SJSA1 (cell line): ENCODE data around the gene CTNNB1. TPM values are rescaled to one million over a fixed set of nuclear protein-coding genes. Genes with fewer than 3 reads are reported as not detected.

Experiments
- DNase-seq, 2 experiments: peaks; one replicate each; pipeline ENCODE4 v3.0.0-alpha.2; 2015 to 2020; ENCODE audit warnings: low spot score in 2 of 2, low read depth in 1 of 2
- H3K27ac ChIP-seq: fragments of 250-450 bp; sonication (Bioruptor Pico); 2 replicates; pipeline ENCODE4 v1.5.1; 2020; ENCODE audit warnings: mild to moderate bottlenecking, moderate library complexity
- H3K27me3 ChIP-seq: fragments of 250-450 bp; sonication (Bioruptor Pico); replicated peaks from 2 replicates; pipeline ENCODE4 v1.5.1; 2020; ENCODE audit warnings: mild to moderate bottlenecking, moderate library complexity
- H3K36me3 ChIP-seq: fragments of 250-450 bp; sonication (Bioruptor Pico); 2 replicates; pipeline ENCODE4 v1.5.1; 2020; ENCODE audit warnings: mild to moderate bottlenecking
- H3K4me1 ChIP-seq: fragments of 250-450 bp; sonication (Bioruptor Pico); replicated peaks from 2 replicates; pipeline ENCODE4 v1.6.1; 2021; ENCODE audit warnings: mild to moderate bottlenecking
- H3K4me3 ChIP-seq: fragments of 250-450 bp; sonication (Bioruptor Pico); 2 replicates; pipeline ENCODE4 v1.5.1; 2020; ENCODE audit warnings: mild to moderate bottlenecking
- H3K9me3 ChIP-seq: fragments of 250-450 bp; sonication (Bioruptor Pico); replicated peaks from 2 replicates; pipeline ENCODE4 v1.5.1; 2020; ENCODE audit warnings: mild to moderate bottlenecking
- total RNA-seq: library from RNA; depleted of rRNA; stranded (reverse); fragments of >200 nt; shearing (Covaris generic); gene quantifications from 2 replicates; pipeline ENCODE4 v1.2.3, GENCODE V29; 2014

The CTNNB1 gene
- total RNA-seq, 1 experiment from 2014 or later = 574 TPM

DNA sequence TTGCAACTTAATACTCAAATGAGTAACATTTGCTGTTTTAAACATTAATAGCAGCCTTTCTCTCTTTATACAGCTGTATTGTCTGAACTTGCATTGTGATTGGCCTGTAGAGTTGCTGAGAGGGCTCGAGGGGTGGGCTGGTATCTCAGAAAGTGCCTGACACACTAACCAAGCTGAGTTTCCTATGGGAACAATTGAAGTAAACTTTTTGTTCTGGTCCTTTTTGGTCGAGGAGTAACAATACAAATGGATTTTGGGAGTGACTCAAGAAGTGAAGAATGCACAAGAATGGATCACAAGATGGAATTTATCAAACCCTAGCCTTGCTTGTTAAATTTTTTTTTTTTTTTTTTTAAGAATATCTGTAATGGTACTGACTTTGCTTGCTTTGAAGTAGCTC, 40.3 kb downstream of the CTNNB1 start:
- peak; percentile 53 to 60 for DNase-seq
- Histone ChIP-seq H3K4me1 (peaks cover 35% of the 10 kb centered on the region), H3K9me3 (no peaks in the 10 kb centered on the region), H3K4me3 (no peak overlapping the region), H3K27ac (peak overlapping the region; percentile 17; the same call in 1 of the 2 replicates), H3K36me3 (peaks cover 90% of the 10 kb centered on the region), H3K27me3 (no peaks in the 10 kb centered on the region)

DNA sequence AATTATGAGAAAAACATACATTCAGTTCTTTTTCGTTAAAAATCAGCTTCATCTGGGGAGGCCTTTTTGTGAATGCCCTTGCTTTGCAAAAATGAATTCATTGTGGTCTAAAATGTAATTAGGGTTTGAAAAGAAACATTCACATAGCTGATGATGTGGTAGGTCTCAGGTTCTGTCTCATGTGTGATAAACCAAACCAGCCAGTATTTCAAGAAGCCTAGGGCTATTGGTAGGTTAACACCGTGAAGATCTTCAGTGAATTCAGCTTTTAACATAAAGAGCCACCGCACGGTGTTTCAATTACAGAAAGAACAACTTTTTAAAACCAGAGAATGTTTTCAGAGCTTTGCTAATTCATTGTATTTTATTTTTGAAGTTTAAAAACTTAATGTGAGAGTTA, 41.9 kb downstream of the CTNNB1 start:
- H3K9me3 ChIP-seq = no peaks in the 10 kb centered on the region
- H3K27me3 ChIP-seq = no peaks in the 10 kb centered on the region
- H3K27ac ChIP-seq = peak overlapping the region; percentile 8; the same call in 1 of the 2 replicates
- no peak overlapping the region for H3K4me3 ChIP-seq
- peaks cover 84% of the 10 kb centered on the region for H3K36me3 ChIP-seq
- H3K4me1 ChIP-seq = peaks cover 39% of the 10 kb centered on the region
- DNase-seq = no peak

DNA sequence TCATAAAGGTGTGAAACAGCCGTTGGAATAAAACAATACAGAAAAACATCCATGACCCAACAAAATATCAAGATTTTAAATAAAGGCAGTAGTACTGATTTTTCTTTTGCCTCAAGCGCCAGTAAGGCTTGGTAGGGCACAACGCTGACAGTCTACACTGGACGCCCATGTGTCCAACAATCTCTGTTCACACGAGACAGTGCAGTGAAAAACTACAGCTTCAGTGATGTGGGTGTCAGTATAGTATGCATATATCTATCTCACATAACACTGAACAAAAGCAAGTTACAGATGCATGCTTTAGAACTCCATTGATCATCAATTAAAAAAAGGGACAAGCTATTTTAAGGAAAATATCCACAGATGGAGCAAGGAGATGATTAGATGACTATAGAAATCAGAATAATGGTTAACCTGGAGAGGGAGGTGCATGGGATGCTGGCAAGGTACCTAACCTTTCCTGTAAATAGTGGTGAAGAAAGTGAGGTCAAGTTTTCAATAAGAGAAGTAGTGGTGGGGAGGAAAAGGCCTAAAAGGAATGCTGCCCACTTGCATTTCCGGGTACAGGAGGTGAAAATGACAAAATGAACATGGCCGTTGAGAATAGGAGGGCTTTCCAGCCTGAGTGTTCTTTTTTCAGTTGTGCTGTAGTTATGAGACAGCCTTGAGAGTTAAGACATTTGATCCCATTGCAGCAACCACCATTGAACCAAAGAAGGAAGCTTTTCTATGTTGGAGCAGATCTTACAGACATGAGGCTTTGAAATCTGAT, 42.7 kb downstream of the CTNNB1 start:
- no peaks in the 10 kb centered on the region for H3K9me3 ChIP-seq
- DNase-seq = no peak
- no peak overlapping the region for H3K27ac ChIP-seq
- H3K27me3 ChIP-seq = no peaks in the 10 kb centered on the region
- H3K4me1 ChIP-seq = peaks cover 47% of the 10 kb centered on the region
- H3K36me3 ChIP-seq = peaks cover 76% of the 10 kb centered on the region
- H3K4me3 ChIP-seq = no peak overlapping the region

DNA sequence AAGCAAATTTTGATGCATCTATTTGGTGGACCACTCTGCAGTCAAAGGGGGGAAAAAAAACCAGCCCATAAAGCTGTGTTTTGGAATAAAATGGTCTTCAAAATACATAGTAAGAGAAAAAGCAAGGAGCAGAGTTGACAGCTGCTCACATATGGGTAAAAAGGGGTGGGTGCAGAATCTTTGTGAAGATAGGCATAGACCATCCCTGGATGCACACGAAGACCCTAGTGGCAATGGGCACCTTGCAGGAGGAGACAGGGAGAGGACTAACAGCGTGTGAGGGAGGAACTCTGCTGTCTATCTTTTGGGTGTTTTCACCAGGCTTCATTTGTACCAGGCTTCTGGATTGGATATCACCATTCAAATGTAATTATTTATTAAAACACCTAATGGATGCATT, 43.9 kb downstream of the CTNNB1 start:
- peaks cover 55% of the 10 kb centered on the region for H3K4me1 ChIP-seq
- H3K27ac ChIP-seq = no peak overlapping the region
- H3K36me3 ChIP-seq = peaks cover 64% of the 10 kb centered on the region
- no peaks in the 10 kb centered on the region for H3K27me3 ChIP-seq
- no peaks in the 10 kb centered on the region for H3K9me3 ChIP-seq
- no peak overlapping the region for H3K4me3 ChIP-seq
- DNase-seq = no peak

DNA sequence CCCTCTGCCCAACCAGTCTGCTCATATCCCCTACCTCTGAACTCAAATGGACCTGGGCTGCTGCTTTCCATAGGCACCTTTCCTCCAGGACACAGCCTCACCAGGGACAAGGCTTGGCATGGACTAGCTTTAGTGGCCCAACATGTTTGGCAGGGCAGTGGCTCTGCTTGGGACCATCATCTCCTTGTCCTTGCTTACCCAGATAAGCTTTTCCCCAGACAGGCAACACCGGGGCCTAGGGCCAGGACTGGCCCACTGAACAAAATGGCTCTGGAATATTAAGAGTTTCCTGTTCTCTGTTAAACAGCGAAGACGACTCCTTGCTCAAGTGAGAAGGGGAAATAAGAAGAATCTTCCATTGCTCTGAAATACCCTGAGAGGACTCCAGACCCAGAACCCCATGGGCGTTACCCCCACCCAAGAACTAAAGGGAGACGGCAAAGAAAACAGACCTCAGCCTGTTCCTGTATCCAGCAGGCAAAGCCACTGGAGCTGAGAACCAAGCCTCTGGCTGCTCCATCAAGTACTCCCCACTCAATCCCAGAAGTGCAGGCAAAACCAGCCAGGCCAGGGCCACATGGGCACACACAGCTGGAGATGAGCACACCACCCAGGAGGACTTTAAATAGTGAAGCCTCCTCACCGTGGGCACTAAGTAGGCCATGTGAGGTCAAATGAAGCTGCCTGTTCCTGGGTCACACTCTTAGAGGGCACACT, 45.5 kb downstream of the CTNNB1 start:
- Histone ChIP-seq H3K9me3 (no peaks in the 10 kb centered on the region), H3K4me3 (no peak overlapping the region), H3K4me1 (peaks cover 48% of the 10 kb centered on the region), H3K27me3 (no peaks in the 10 kb centered on the region), H3K27ac (no peak overlapping the region), H3K36me3 (peaks cover 50% of the 10 kb centered on the region)
- no peak for DNase-seq

DNA sequence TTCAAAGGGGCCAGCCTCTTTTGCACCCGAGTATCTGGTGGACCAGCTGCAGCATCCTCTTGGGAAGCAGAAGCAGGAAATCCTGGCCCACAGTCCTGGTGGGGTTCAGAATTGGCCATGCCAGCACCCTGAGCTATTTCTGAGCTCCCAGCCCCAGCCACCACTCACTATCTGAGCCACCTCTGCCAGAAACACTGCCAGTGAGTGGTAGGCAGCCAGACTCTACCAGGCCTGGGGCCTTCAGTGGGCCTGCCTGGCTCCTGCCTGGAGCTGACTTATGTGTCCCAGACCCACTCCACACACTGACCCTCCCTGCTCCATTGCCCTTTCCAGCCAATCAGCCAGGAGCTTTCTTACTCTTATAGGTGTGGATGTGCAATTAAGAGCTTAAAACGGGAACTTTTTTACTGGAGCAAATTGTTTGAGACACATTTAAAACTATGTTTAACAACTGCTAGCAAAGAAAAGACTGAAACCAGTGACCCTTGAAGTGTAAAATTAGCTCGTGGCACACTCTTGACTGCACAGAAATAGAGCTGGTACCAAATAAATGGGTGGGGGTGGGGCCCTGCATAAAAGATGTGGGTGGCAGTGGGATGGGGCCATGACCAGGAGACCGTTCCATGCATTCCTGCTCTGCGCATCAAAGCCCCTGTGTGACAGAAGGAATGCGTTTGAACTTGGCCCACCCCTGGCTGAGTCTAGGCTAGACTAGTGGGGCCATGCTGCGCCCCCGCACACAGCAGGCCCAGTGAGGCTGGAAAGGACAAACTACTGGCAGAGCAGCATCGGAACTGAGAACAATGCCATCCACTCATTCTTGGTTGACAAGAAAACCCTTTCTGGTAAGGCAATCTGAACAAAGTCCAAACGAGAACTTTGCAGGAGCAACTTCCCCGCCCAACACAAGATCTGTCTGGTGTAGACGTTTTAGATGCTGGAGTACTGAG, 48.0 kb downstream of the CTNNB1 start:
- DNase-seq = peak; percentile 65 to 70
- Histone ChIP-seq H3K36me3 (peaks cover 26% of the 10 kb centered on the region), H3K9me3 (no peaks in the 10 kb centered on the region), H3K4me3 (no peak overlapping the region), H3K27me3 (no peaks in the 10 kb centered on the region), H3K27ac (peak overlapping the region; percentile 25), H3K4me1 (peaks cover 33% of the 10 kb centered on the region)

DNA sequence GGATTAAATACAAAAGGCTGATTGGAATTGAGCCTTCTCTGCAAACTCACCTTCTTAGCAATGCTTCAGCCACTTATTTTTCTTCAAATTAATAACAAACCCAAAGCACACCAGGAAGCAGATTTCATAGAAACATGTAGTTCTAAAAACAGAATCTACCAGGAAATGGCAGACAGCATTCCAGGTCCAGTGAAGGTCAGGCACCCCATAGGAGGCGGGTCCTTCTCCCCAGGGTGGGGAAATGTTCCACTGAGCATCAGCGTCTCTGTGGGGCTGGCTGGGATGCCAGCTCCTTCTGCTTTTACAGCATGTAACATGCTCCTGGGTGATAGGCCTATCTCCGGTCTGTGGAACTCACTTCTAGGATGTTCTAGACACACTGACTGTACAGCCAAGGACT, 49.2 kb downstream of the CTNNB1 start:
- peaks cover 33% of the 10 kb centered on the region for H3K4me1 ChIP-seq
- H3K27ac ChIP-seq = no peak overlapping the region
- no peaks in the 10 kb centered on the region for H3K9me3 ChIP-seq
- no peak for DNase-seq
- no peaks in the 10 kb centered on the region for H3K27me3 ChIP-seq
- no peak overlapping the region for H3K4me3 ChIP-seq
- peaks cover 15% of the 10 kb centered on the region for H3K36me3 ChIP-seq

DNA sequence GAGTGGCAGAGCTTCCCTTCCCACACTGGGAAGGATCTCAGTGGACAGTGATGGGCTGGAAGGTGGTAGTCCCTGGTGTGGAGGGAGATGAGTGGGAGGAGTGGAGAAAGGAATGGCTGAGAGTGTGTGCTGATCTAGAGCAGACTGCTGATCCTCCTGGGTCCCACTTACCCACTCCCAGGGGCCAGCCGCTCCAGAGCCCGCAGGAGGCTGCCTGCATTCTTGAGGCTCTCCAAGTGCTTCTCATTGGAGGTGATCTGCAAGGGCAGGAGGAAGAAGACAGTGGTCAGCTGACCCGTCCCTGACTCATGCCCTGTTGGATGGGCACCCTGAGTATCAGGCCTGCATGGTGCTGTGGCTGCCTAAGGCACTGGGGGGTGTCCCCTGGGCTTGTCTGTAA, 50.0 kb downstream of the CTNNB1 start:
- H3K9me3 ChIP-seq = no peaks in the 10 kb centered on the region
- H3K27me3 ChIP-seq = no peaks in the 10 kb centered on the region
- no peak overlapping the region for H3K4me3 ChIP-seq
- no peak overlapping the region for H3K27ac ChIP-seq
- no peak for DNase-seq
- H3K4me1 ChIP-seq = peaks cover 33% of the 10 kb centered on the region
- peaks cover 10% of the 10 kb centered on the region for H3K36me3 ChIP-seq

DNA sequence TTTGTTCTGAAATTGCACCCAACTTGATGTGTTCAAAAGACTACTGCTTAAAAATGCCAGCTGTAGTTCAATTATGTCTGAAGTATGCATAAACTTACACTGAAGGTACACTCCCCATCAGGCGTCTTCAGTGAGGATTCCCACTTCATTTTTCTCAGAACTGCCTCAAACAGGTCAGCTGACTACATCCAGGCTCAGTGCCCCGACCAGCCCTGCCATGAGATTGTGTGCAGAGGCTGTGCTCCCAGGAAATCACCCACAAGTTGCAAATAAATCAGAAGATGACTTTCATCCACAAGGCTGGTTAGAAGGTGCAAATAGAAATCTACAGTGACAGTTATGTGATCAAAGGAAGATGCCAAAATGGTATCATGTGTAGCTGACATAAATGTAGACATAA, 51.5 kb downstream of the CTNNB1 start:
- no peak for DNase-seq
- Histone ChIP-seq H3K36me3 (no peaks in the 10 kb centered on the region), H3K9me3 (no peaks in the 10 kb centered on the region), H3K4me1 (peaks cover 32% of the 10 kb centered on the region), H3K27ac (no peak overlapping the region), H3K27me3 (no peaks in the 10 kb centered on the region), H3K4me3 (no peak overlapping the region)

DNA sequence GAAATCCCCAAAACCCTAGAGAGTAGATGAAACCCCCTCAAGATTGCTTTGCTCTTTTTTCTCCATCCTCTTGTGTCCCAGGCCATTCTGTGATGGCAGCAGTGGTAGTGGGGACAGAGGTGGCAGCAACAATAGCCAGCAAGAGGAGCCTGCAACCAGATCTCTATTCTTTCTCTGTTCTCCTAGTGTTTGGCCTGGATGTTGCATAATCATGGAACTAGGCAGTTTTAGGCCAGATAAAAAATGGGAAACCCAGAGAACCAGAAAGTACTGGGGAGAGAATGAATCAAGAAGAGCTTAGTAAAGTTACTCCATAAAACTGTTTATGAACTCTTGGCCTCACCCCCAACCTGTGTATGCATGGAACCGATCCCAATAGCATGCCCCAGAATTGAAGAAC, 52.3 kb downstream of the CTNNB1 start:
- Histone ChIP-seq H3K27me3 (no peaks in the 10 kb centered on the region), H3K9me3 (no peaks in the 10 kb centered on the region)
- no peak for DNase-seq

DNA sequence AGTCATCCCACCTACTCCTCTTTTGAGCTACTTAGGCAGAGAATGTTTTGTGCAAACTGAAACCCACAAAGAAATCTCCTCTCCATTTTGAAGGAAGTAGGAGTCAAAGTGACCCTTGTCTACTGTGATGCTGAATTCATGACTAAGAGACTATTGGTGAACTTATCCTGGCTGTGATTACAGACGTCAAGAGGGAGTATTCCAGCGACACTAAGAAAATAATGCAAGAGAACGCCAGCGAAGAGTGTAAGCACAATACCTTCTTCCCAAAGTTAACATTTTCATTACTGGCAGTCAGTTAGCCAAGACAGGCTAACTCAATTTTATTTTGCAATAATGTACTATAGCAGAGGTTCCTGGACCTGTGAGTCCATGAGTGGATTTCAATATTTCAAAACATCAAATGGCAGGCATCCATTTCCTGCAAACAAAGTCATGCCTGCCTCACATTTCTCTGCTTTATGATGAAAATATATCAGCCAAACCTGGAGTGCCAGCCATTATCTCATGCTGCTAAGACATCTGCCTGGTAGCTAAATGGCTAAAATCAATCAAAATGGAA, 59.0 kb downstream of the CTNNB1 start:
- Histone ChIP-seq H3K27me3 (no peaks in the 10 kb centered on the region), H3K27ac (no peak overlapping the region), H3K36me3 (no peaks in the 10 kb centered on the region), H3K4me3 (no peak overlapping the region), H3K4me1 (peaks cover 14% of the 10 kb centered on the region), H3K9me3 (no peaks in the 10 kb centered on the region)
- DNase-seq = no peak

More for the DNA sequence above, 52.3 kb downstream of the CTNNB1 start:
- H3K27ac ChIP-seq = no peak overlapping the region
- H3K4me1 ChIP-seq = peaks cover 24% of the 10 kb centered on the region
- H3K36me3 ChIP-seq = no peaks in the 10 kb centered on the region
- H3K4me3 ChIP-seq = no peak overlapping the region

DNA sequence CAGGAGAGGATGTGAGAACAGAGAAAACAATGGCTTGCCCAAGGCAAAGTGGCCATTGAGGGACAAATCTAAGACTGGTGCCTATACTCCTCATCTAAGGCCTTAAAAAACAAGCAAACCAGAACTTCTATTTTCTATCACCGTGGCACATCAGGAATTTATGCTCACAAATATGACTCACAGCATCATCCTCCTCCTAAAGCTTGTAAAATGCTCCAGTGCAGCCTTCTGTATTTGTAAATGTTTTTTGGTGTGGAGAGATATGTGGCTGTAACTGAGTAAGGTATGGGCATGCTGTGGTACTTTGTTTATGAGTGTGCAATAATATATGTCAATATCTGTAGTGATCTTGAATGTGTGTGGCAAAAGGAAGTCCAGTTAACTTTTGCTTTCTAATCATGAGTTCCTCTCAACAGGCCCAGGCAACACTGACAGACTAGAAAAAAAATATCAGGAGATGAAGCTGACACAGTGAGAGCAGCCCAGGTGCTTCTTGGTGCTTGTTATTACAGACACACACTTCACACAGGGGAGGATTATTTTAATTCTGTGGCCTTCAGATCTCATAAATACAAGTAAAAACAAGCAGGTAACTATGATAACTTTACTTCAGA, 60.3 kb downstream of the CTNNB1 start:
- H3K27ac ChIP-seq = no peak overlapping the region
- no peaks in the 10 kb centered on the region for H3K9me3 ChIP-seq
- DNase-seq = peak in 1 of 2 experiments; percentile 42
- H3K36me3 ChIP-seq = no peaks in the 10 kb centered on the region
- peaks cover 17% of the 10 kb centered on the region for H3K4me1 ChIP-seq
- H3K4me3 ChIP-seq = no peak overlapping the region
- no peaks in the 10 kb centered on the region for H3K27me3 ChIP-seq

DNA sequence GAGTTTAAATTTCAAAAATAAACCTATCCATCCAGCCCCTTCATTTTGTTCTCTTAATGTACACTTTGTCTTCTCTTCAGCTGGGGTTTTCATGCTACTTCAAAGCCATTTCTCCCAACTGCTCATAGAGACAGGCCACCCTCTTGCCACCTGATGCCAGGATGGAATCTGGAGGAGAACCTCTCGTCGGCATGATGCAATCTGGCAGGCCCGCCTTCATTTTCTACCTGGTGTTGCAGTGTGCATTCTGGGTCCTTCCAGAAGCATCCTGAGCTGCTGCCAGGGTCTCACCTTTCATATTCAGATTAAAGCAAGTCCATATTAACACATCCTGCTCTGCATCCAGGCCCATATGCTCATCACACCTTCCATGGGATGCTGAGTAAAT, 60.8 kb downstream of the CTNNB1 start:
- H3K4me3 ChIP-seq = no peak overlapping the region
- peaks cover 22% of the 10 kb centered on the region for H3K4me1 ChIP-seq
- H3K9me3 ChIP-seq = no peaks in the 10 kb centered on the region
- no peak for DNase-seq
- no peak overlapping the region for H3K27ac ChIP-seq
- no peaks in the 10 kb centered on the region for H3K27me3 ChIP-seq
- H3K36me3 ChIP-seq = no peaks in the 10 kb centered on the region
